IMR-90 (cell line): ENCODE measurements around the gene PPP2R2D. TPM values are rescaled to one million over a fixed set of nuclear protein-coding genes. Genes with fewer than 3 reads are reported as not detected.

Source experiments
- ATAC-seq: fragments of 200-7000 bp; cut with Tn5 transposase; 2 replicates; pipeline ENCODE4 v1.9.1; 2020; ENCODE audit warnings: low read depth, mild to moderate bottlenecking, moderate library complexity
- BruUV-seq: library from RNA; stranded (reverse); fragments of 400-500 nt; replicated peaks from 2 replicates; lab custom pipeline; 2021; lab: Mats Ljungman, UMichigan
- CTCF ChIA-PET: fragments of 300-600 bp; formaldehyde crosslinking; extraction: SDS; loops from one replicate; lab custom pipeline; 2021; ENCODE audit warnings: antibody characterized with exemption; lab: Yijun Ruan, JAX
- POLR2A ChIA-PET: fragments of 300-600 bp; sonication (Branson Sonifier 250); formaldehyde crosslinking; loops from one replicate; lab custom pipeline; 2022; ENCODE audit warnings: antibody characterized with exemption; ENCODE audit not compliant: unreplicated experiment; lab: Charles Lee
- DNase-seq: peaks from one replicate; pipeline ENCODE4 v3.0.0; 2013
- H2AFZ ChIP-seq: replicated peaks from 2 replicates; pipeline ENCODE3; 2013; ENCODE audit warnings: low read length, mild to moderate bottlenecking; ENCODE audit not compliant: poor library complexity
- H2AK5ac ChIP-seq: 2 replicates; pipeline ENCODE4 v1.6.1; 2013; ENCODE audit warnings: low read depth, low read length, inconsistent platforms
- H2AK9ac ChIP-seq: replicated peaks from 2 replicates; pipeline ENCODE3; 2013; ENCODE audit warnings: mild to moderate bottlenecking, low read depth, low read length, moderate library complexity; ENCODE audit not compliant: poor library complexity
- H2BK120ac ChIP-seq: 2 replicates; pipeline ENCODE4 v1.6.1; 2013; ENCODE audit warnings: low read depth, low read length, inconsistent platforms
- H2BK15ac ChIP-seq: 3 replicates; pipeline ENCODE4 v1.6.1; 2013; ENCODE audit warnings: low read depth, low read length, inconsistent platforms
- H2BK20ac ChIP-seq: 2 replicates; pipeline ENCODE4 v1.6.1; 2013; ENCODE audit warnings: low read depth, mild to moderate bottlenecking, inconsistent platforms, low read length, moderate library complexity
- H2BK5ac ChIP-seq: 2 replicates; pipeline ENCODE4 v1.6.1; 2013; ENCODE audit warnings: mild to moderate bottlenecking, low read depth, low read length, inconsistent platforms; ENCODE audit not compliant: poor library complexity, severe bottlenecking
- H3K14ac ChIP-seq: replicated peaks from 2 replicates; pipeline ENCODE4 v1.6.1; 2013; ENCODE audit warnings: low read depth, low read length, inconsistent platforms
- H3K18ac ChIP-seq: 2 replicates; pipeline ENCODE4 v1.6.1; 2013; ENCODE audit warnings: low read depth, low read length, control low read depth
- H3K23ac ChIP-seq: 2 replicates; pipeline ENCODE4 v1.6.1; 2013; ENCODE audit warnings: low read depth, low read length, inconsistent platforms
- H3K27ac ChIP-seq: 2 replicates; pipeline ENCODE4 v1.5.1; 2013; ENCODE audit warnings: mild to moderate bottlenecking, control low read depth, low read length; ENCODE audit not compliant: insufficient read depth
- H3K27me3 ChIP-seq: 2 replicates; pipeline ENCODE4 v1.6.1; 2013; ENCODE audit warnings: low read length; ENCODE audit not compliant: control insufficient read depth, insufficient read depth
- H3K36me3 ChIP-seq: 2 replicates; pipeline ENCODE4 v1.6.1; 2013; ENCODE audit warnings: low read length, mixed read lengths; ENCODE audit not compliant: control insufficient read depth, insufficient read depth
- H3K4ac ChIP-seq: 2 replicates; pipeline ENCODE4 v1.6.1; 2013; ENCODE audit warnings: low read depth, low read length, inconsistent platforms
- H3K4me1 ChIP-seq: 2 replicates; pipeline ENCODE4 v1.6.1; 2013; ENCODE audit warnings: low read length, mixed read lengths; ENCODE audit not compliant: control insufficient read depth, insufficient read depth
- H3K4me2 ChIP-seq: 2 replicates; pipeline ENCODE4 v1.6.1; 2013; ENCODE audit warnings: low read depth, mild to moderate bottlenecking, control low read depth, low read length, moderate library complexity
- H3K4me3 ChIP-seq: 2 replicates; pipeline ENCODE4 v1.5.1; 2013; ENCODE audit warnings: low read depth, mild to moderate bottlenecking, control low read depth, low read length, moderate library complexity; ENCODE audit not compliant: insufficient read depth
- H3K56ac ChIP-seq: 2 replicates; pipeline ENCODE4 v1.6.1; 2013; ENCODE audit warnings: low read length, inconsistent platforms; ENCODE audit not compliant: insufficient read depth; ENCODE audit errors: extremely low read depth
- H3K79me1 ChIP-seq, 2 experiments: 2 replicates each; pipeline ENCODE4 v1.6.1; 2013; ENCODE audit warnings: low read length in 2 of 2, inconsistent platforms in 1 of 2, low read depth in 1 of 2
- H3K9ac ChIP-seq: 2 replicates; pipeline ENCODE4 v1.6.1; 2013; ENCODE audit warnings: low read depth, low read length, control low read depth
- H3K9me1 ChIP-seq: 2 replicates; pipeline ENCODE4 v1.6.1; 2013; ENCODE audit warnings: low read length, inconsistent platforms; ENCODE audit not compliant: insufficient read depth
- H3K9me3 ChIP-seq: 2 replicates; pipeline ENCODE4 v1.6.1; 2013; ENCODE audit warnings: low read length; ENCODE audit not compliant: control insufficient read depth, insufficient read depth
- H4K20me1 ChIP-seq: 2 replicates; pipeline ENCODE4 v1.6.1; 2013; ENCODE audit warnings: low read length, inconsistent platforms; ENCODE audit not compliant: insufficient read depth
- H4K5ac ChIP-seq: 2 replicates; pipeline ENCODE4 v1.6.1; 2013; ENCODE audit warnings: mild to moderate bottlenecking, low read depth, low read length, control low read depth
- H4K8ac ChIP-seq, 2 experiments: 2 replicates each; pipeline ENCODE4 v1.6.1; 2013; ENCODE audit warnings: low read depth in 2 of 2, low read length in 2 of 2, control low read depth in 1 of 2, inconsistent platforms in 1 of 2
- H4K91ac ChIP-seq: 2 replicates; pipeline ENCODE4 v1.6.1; 2013; ENCODE audit warnings: low read depth, low read length, inconsistent platforms; ENCODE audit not compliant: insufficient read depth
- CEBPB ChIP-seq: IDR thresholded peaks from 2 replicates; pipeline ENCODE4 v1.6.1; 2012; ENCODE audit warnings: low read depth, low read length, improper control_type of control experiment
- CHD1 ChIP-seq: IDR thresholded peaks from 2 replicates; pipeline ENCODE4 v1.6.1; 2012; ENCODE audit warnings: low read depth, low read length, improper control_type of control experiment
- ELK1 ChIP-seq: fragments of 150-350 bp; IDR thresholded peaks from 2 replicates; pipeline ENCODE4 v1.6.1; 2016; ENCODE audit warnings: low read depth, mild to moderate bottlenecking, low read length, moderate library complexity, borderline replicate concordance
- NFE2L2 ChIP-seq: fragments of 150-350 bp; IDR thresholded peaks from 2 replicates; pipeline ENCODE4 v1.6.1; 2016; ENCODE audit warnings: low read depth, mild to moderate bottlenecking, low read length
- POLR2A ChIP-seq: IDR thresholded peaks from 2 replicates; pipeline ENCODE4 v1.6.1; 2012; ENCODE audit warnings: mild to moderate bottlenecking, low read depth, low read length
- RAD21 ChIP-seq: IDR thresholded peaks from 2 replicates; pipeline ENCODE4 v1.6.1; 2012; ENCODE audit warnings: low read length, improper control_type of control experiment
- RCOR1 ChIP-seq: IDR thresholded peaks from 2 replicates; pipeline ENCODE4 v1.6.1; 2012; ENCODE audit warnings: mild to moderate bottlenecking, low read length, improper control_type of control experiment; ENCODE audit not compliant: insufficient replicate concordance
- WGBS, 2 experiments: methylation state at CpG; one replicate each; pipeline versions ENCODE4 v1.1.5 to v1.1.7; 2013; ENCODE audit warnings: missing lambda C conversion rate in 2 of 2; ENCODE audit not compliant: insufficient read length in 1 of 2; ENCODE audit errors: extremely low coverage in 2 of 2; 5-methylcytosine and 5-hydroxymethylcytosine counted together
- dilution Hi-C: fragments of 300-500 bp; cut with HindIII; formaldehyde crosslinking; loops from one replicate; pipeline ENCODE4 v1.14.3; 2018; ENCODE audit warnings: low sequenced_read_pairs; ENCODE audit not compliant: unreplicated experiment
- in situ Hi-C: fragments of 300-500 bp; cut with MboI; formaldehyde crosslinking; loops from 3 replicates; pipeline ENCODE4 v1.14.3; 2019; ENCODE audit warnings: low sequenced_read_pairs, inconsistent platforms, mixed read lengths
- intact Hi-C: fragments of 100-400 bp; cut with micrococcal nuclease; formaldehyde crosslinking; loops from 2 replicates; pipeline ENCODE4 v1.10.0; 2022
- polyA plus RNA-seq, 3 experiments: library from polyadenylated mRNA; depleted of rRNA; stranded (reverse); fragments of >200 nt; gene quantifications; 2 replicates each; pipeline ENCODE4 v1.2.3, GENCODE V29; 2012; ENCODE audit warnings: low replicate concordance in 1 of 3
- total RNA-seq: library from RNA; depleted of rRNA; stranded (reverse); fragments of >200 nt; gene quantifications from 2 replicates; pipeline ENCODE4 v1.2.3, GENCODE V29; 2012

Gene PPP2R2D
- total and polyA plus RNA-seq, 2 of the 4 experiments (the other 2 are of a cell fraction) = 22.8 to 23.8 TPM

DNA sequence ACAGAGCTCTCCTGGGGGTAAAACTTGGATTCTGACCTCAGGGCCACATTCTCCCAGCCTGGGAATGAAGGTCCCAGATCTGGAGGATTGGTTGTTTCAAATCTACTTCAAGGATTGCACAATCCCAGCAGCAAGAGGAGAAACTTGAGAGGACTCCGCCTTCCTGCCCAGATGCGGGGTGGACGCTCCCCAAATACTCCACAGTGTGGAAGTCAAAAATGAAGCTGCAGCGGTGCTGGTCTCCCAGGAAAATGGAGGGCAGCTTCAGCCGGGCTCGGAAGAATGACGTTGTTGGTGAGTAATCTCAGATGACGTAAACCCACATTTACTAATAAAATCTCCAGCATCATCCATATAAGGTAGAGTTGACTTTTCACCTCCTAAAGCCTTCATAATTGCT is 31.5 kb upstream of the PPP2R2D start:
- CTCF ChIA-PET = no interaction called here
- dilution Hi-C loops (no loop called here), in situ Hi-C loops (no loop called here), intact Hi-C loops (no loop called here)
- no peak overlapping the region for H3K27ac ChIP-seq
- H2AK9ac ChIP-seq = no peak overlapping the region
- H3K56ac ChIP-seq = no peak overlapping the region
- H4K5ac ChIP-seq = no peak overlapping the region
- BruUV-seq = no TSS peak
- H4K20me1 ChIP-seq = no peaks in the 10 kb centered on the region
- no peak for ATAC-seq
- H3K36me3 ChIP-seq = no peaks in the 10 kb centered on the region
- DNase-seq = no peak
- no peak overlapping the region for H3K4ac ChIP-seq
- H2BK120ac ChIP-seq = no peak overlapping the region
- H2AFZ ChIP-seq = no peak overlapping the region
- no peaks in the 10 kb centered on the region for H3K79me1 ChIP-seq
- H3K18ac ChIP-seq = no peak overlapping the region
- no peak overlapping the region for H3K9ac ChIP-seq
- peaks cover 4% of the 10 kb centered on the region; the same call in 1 of the 2 replicates for H3K27me3 ChIP-seq
- no peak overlapping the region for H3K23ac ChIP-seq
- H3K14ac ChIP-seq = no peak overlapping the region
- H2BK20ac ChIP-seq = no peak overlapping the region
- TF ChIP-seq ELK1 (no peak), RAD21 (no peak), CEBPB (peak; percentile 63), POLR2A (no peak), RCOR1 (no peak), CHD1 (no peak), NFE2L2 (no peak)
- H4K91ac ChIP-seq = no peak overlapping the region
- H3K9me1 ChIP-seq = no peaks in the 10 kb centered on the region
- H2BK15ac ChIP-seq = no peak overlapping the region
- H2AK5ac ChIP-seq = no peak overlapping the region
- POLR2A ChIA-PET = no interaction called here
- H3K9me3 ChIP-seq = no peaks in the 10 kb centered on the region
- H4K8ac ChIP-seq = no peak overlapping the region
- H3K4me1 ChIP-seq = no peaks in the 10 kb centered on the region
- no peak overlapping the region for H2BK5ac ChIP-seq
- no peak overlapping the region for H3K4me3 ChIP-seq
- whole genome bisulfite sequencing, 2 experiments = no CpG with 5 or more reads among the region's 8 CpGs
- H3K4me2 ChIP-seq = no peak overlapping the region
